HepG2 (cell line): ENCODE results near the gene HES6. TPM values are rescaled to one million over a fixed set of nuclear protein-coding genes. Genes with fewer than 3 reads are reported as not detected.

Source experiments
- BCL3 ChIP-seq: sonication (generic); formaldehyde crosslinking; IDR thresholded peaks from 2 replicates; pipeline ENCODE4 v1.5.1; 2020; ENCODE audit warnings: mild to moderate bottlenecking, missing genetic modification reagents, moderate library complexity
- DRAP1 ChIP-seq: IDR thresholded peaks from 2 replicates; pipeline ENCODE4 v1.6.1; 2016; ENCODE audit warnings: missing genetic modification reagents, missing compliant biosample characterization
- HNRNPLL ChIP-seq: fragments of 200-400 bp; formaldehyde crosslinking; IDR thresholded peaks from 2 replicates; pipeline ENCODE4 v1.6.1; 2017; ENCODE audit warnings: mild to moderate bottlenecking, low read depth, low read length; ENCODE audit not compliant: poor library complexity, severe bottlenecking
- IKZF5 ChIP-seq: IDR thresholded peaks from 2 replicates; pipeline ENCODE4 v1.6.1; 2018; ENCODE audit warnings: missing genetic modification reagents, mild to moderate bottlenecking, missing compliant biosample characterization
- KLF16 ChIP-seq, 2 experiments: sonication (generic) in 1 of 2; formaldehyde crosslinking in 1 of 2; IDR thresholded peaks; 2 replicates each; pipeline versions ENCODE4 v1.6.1 to v1.8.0; 2016 to 2023; ENCODE audit warnings: missing genetic modification reagents in 2 of 2, missing compliant biosample characterization in 1 of 2
- PHF8 ChIP-seq: sonication (generic); formaldehyde crosslinking; IDR thresholded peaks from 2 replicates; pipeline ENCODE4 v1.5.0; 2020; ENCODE audit warnings: missing genetic modification reagents
- PRDM10 ChIP-seq: sonication (generic); formaldehyde crosslinking; IDR thresholded peaks from 2 replicates; pipeline ENCODE4 v1.4.0; 2020; ENCODE audit warnings: low read depth, missing genetic modification reagents
- REL ChIP-seq: sonication (generic); formaldehyde crosslinking; conservative IDR thresholded peaks from 2 replicates; pipeline ENCODE4 v1.8.0; 2022; ENCODE audit warnings: mild to moderate bottlenecking, missing genetic modification reagents, moderate library complexity
- RFX5 ChIP-seq: IDR thresholded peaks from 2 replicates; pipeline ENCODE4 v1.6.1; 2011; ENCODE audit warnings: low read depth, low read length, improper control_type of control experiment
- RFXAP ChIP-seq: sonication (generic); formaldehyde crosslinking; IDR thresholded peaks from 2 replicates; pipeline ENCODE4 v1.4.0; 2020; ENCODE audit warnings: missing genetic modification reagents, borderline replicate concordance
- SNAI1 ChIP-seq: sonication (generic); formaldehyde crosslinking; IDR thresholded peaks from 2 replicates; pipeline ENCODE4 v1.5.0; 2020; ENCODE audit warnings: mild to moderate bottlenecking, missing genetic modification reagents, borderline replicate concordance
- YEATS4 ChIP-seq: sonication (generic); formaldehyde crosslinking; IDR thresholded peaks from 2 replicates; pipeline ENCODE4 v1.4.0; 2020; ENCODE audit warnings: missing genetic modification reagents, borderline replicate concordance
- ZFP91 ChIP-seq: sonication (generic); formaldehyde crosslinking; IDR thresholded peaks from 2 replicates; pipeline ENCODE4 v1.9.0; 2022; ENCODE audit warnings: missing genetic modification reagents, mild to moderate bottlenecking, borderline replicate concordance
- ZNF160 ChIP-seq: sonication (generic); formaldehyde crosslinking; IDR thresholded peaks from 2 replicates; pipeline ENCODE4 v1.8.0; 2022; ENCODE audit warnings: mild to moderate bottlenecking, inconsistent platforms, missing genetic modification reagents
- ZNF687 ChIP-seq: sonication (generic); formaldehyde crosslinking; IDR thresholded peaks from 2 replicates; pipeline ENCODE4 v1.5.1; 2020; ENCODE audit warnings: mild to moderate bottlenecking, missing genetic modification reagents, moderate library complexity
- polyA plus RNA-seq, 8 experiments: library from polyadenylated mRNA; depleted of rRNA in 3 of 8; stranded (reverse) in 7 of 8; unstranded in 1 of 8; fragments of >200 nt; fragmentation: Illumina TruSeq in 4 of 8; extraction: Trizol in 4 of 8; gene quantifications; 2 replicates each; pipeline versions ENCODE4 v1.2.1 to v1.2.3, GENCODE V29; 2011 to 2016; ENCODE audit warnings: low read depth in 4 of 8, missing spikeins in 1 of 8, mixed read lengths in 1 of 8; ENCODE audit not compliant: insufficient read depth in 1 of 8
- total RNA-seq, 5 experiments: library from RNA; depleted of rRNA; stranded (reverse); fragments of >200 nt; fragmentation: Illumina TruSeq; extraction: Trizol; gene quantifications; 2 replicates each; pipeline ENCODE4 v1.2.3, GENCODE V29; 2016; ENCODE audit warnings: low read depth in 1 of 5

Gene HES6
- total and polyA plus RNA-seq, 2 of the 13 experiments (the other 11 are each of a cell fraction or from before 2014, with no cell fraction given) = 19.5 to 82.8 TPM

- TF ChIP-seq ZNF687 = peak; percentile 67; the same call in 1 of the 2 replicates
- TF ChIP-seq ZNF160 (CRISPR knock-in tag) = no peak
- TF ChIP-seq DRAP1 (CRISPR knock-in tag) = peak; percentile 89
- peak; percentile 48; the same call in 1 of the 2 replicates for TF ChIP-seq IKZF5
- no peak for TF ChIP-seq REL (CRISPR knock-in tag)
- 0 out of 2 replicates have a peak, but pooled peaks have one; percentile 55 for TF ChIP-seq PRDM10 (CRISPR knock-in tag)
- TF ChIP-seq PHF8 = peak; percentile 80
- peak; percentile 22 for TF ChIP-seq HNRNPLL
- TF ChIP-seq ZFP91 (CRISPR knock-in tag) = peak; percentile 63; the same call in 1 of the 2 replicates
- TF ChIP-seq SNAI1 (CRISPR knock-in tag) = no peak
- 0 out of 4 replicates have a peak, but pooled peaks of 1 of the 2 experiments have one; percentile 25 for TF ChIP-seq KLF16 (CRISPR knock-in tag; IDR thresholded peaks at IDR 0.05)
- no peak for TF ChIP-seq BCL3 (CRISPR knock-in tag)
- 0 out of 2 replicates have a peak, but pooled peaks have one; percentile 51 for TF ChIP-seq RFXAP
- TF ChIP-seq YEATS4 (CRISPR knock-in tag) = 0 out of 2 replicates have a peak, but pooled peaks have one; percentile 28
- no peak for TF ChIP-seq RFX5
Observed at GRCh38 chr2:238220892-238221521, 18.8 kb downstream of the HES6 start (continued).
